SK-N-SH (cell line): ENCODE results near the gene CCDC183. TPM values are rescaled to one million over a fixed set of nuclear protein-coding genes. Genes with fewer than 3 reads are reported as not detected.
"Not testable (repeated sequence)": the region's sequence is repeated elsewhere in the genome, so short reads cannot be mapped to it uniquely, and the experiment has no call there.

ENCODE experiments used
- CTCF ChIA-PET: fragments of 300-600, 350-600 bp; formaldehyde crosslinking; extraction: SDS; loops from one replicate; lab custom pipeline; 2021; lab: Yijun Ruan, JAX
- POLR2A ChIA-PET: fragments of 350-600 bp; sonication (Branson Sonifier 250); formaldehyde crosslinking; extraction: SDS; loops from one replicate; lab custom pipeline; 2020; ENCODE audit warnings: antibody characterized with exemption, inconsistent platforms; lab: Yijun Ruan, JAX
- DNase-seq: peaks from one replicate; pipeline ENCODE4 v3.0.0; 2012
- H2AFZ ChIP-seq: fragments of 200-600 bp; sonication (generic); 2 replicates; pipeline ENCODE4 v1.8.1; 2016; ENCODE audit warnings: antibody characterized with exemption, mild to moderate bottlenecking, low read depth
- H3F3A ChIP-seq: fragments of 200-600 bp; sonication (generic); replicated peaks from 2 replicates; pipeline ENCODE3; 2016; ENCODE audit warnings: antibody characterized with exemption, mild to moderate bottlenecking; ENCODE audit not compliant: insufficient read depth
- H3K27ac ChIP-seq, 2 experiments: fragments of 200-500 bp in 1 of 2; fragments of 200-600 bp in 1 of 2; sonication (Bioruptor generic) in 1 of 2; sonication (generic), shearing (Covaris generic) in 1 of 2; 2 replicates each; pipeline versions ENCODE4 v1.5.1 to v1.6.1; 2014 to 2016; ENCODE audit warnings: low read depth in 2 of 2, inconsistent platforms in 1 of 2, low read length in 1 of 2, mild to moderate bottlenecking in 1 of 2, mixed read lengths in 1 of 2
- H3K27me3 ChIP-seq: fragments of 200-600 bp; sonication (generic), shearing (Covaris generic); 2 replicates; pipeline ENCODE4 v1.6.1; 2016; ENCODE audit warnings: mixed run types; ENCODE audit not compliant: insufficient read depth
- H3K36me3 ChIP-seq, 2 experiments: fragments of 200-500 bp in 1 of 2; fragments of 200-600 bp in 1 of 2; sonication (Bioruptor generic) in 1 of 2; sonication (generic) in 1 of 2; replicated peaks in 1 of 2; 2 replicates each; pipeline versions ENCODE3 to v1.5.1; 2014 to 2016; ENCODE audit warnings: low read length in 1 of 2, mild to moderate bottlenecking in 1 of 2; ENCODE audit not compliant: insufficient read depth in 2 of 2, control insufficient read depth in 1 of 2
- H3K4me1 ChIP-seq, 2 experiments: fragments of 200-500 bp in 1 of 2; fragments of 200-600 bp in 1 of 2; sonication (Bioruptor generic) in 1 of 2; sonication (generic), shearing (Covaris generic) in 1 of 2; 2 replicates each; pipeline versions ENCODE4 v1.5.1 to v1.6.1; 2014 to 2016; ENCODE audit warnings: low read depth in 1 of 2, low read length in 1 of 2, mixed run types in 1 of 2; ENCODE audit not compliant: insufficient read depth in 2 of 2, control insufficient read depth in 1 of 2
- H3K4me2 ChIP-seq: fragments of 200-600 bp; sonication (generic), shearing (Covaris generic); 2 replicates; pipeline ENCODE4 v1.6.1; 2017; ENCODE audit warnings: mixed run types
- H3K4me3 ChIP-seq, 2 experiments: fragments of 200-500 bp in 1 of 2; fragments of 200-600 bp in 1 of 2; sonication (Bioruptor generic) in 1 of 2; sonication (generic), shearing (Covaris generic) in 1 of 2; 2 replicates each; pipeline versions ENCODE4 v1.5.1 to v1.8.1; 2014 to 2016; ENCODE audit warnings: low read depth in 2 of 2, inconsistent platforms in 1 of 2, low read length in 1 of 2, mild to moderate bottlenecking in 1 of 2, mixed read lengths in 1 of 2, moderate library complexity in 1 of 2
- H3K79me2 ChIP-seq: fragments of 200-600 bp; sonication (generic); 2 replicates; pipeline ENCODE4 v1.8.1; 2017; ENCODE audit warnings: mild to moderate bottlenecking; ENCODE audit not compliant: insufficient read depth
- H3K9ac ChIP-seq: fragments of 200-600 bp; sonication (generic); 2 replicates; pipeline ENCODE4 v1.6.1; 2017; ENCODE audit warnings: mixed run types
- H3K9me2 ChIP-seq: fragments of 200-600 bp; sonication (generic); 2 replicates; pipeline ENCODE4 v1.6.1; 2017; ENCODE audit warnings: mixed run types
- H3K9me3 ChIP-seq: fragments of 200-600 bp; sonication (generic); 2 replicates; pipeline ENCODE4 v1.6.1; 2017; ENCODE audit warnings: mixed run types, mild to moderate bottlenecking, moderate library complexity
- H4K20me1 ChIP-seq: fragments of 200-600 bp; sonication (generic); 2 replicates; pipeline ENCODE4 v1.6.1; 2017; ENCODE audit warnings: mild to moderate bottlenecking, mixed run types; ENCODE audit not compliant: insufficient read depth
- EP300 ChIP-seq, 2 experiments: IDR thresholded peaks; 2 replicates each; pipeline versions ENCODE4 v1.4.0 to v1.6.1; 2012; ENCODE audit warnings: borderline replicate concordance in 1 of 2, low read depth in 1 of 2, low read length in 1 of 2
- EZH2phosphoT487 ChIP-seq: fragments of 200-600 bp; sonication (generic); IDR thresholded peaks from 2 replicates; pipeline ENCODE4 v1.6.1; 2017; ENCODE audit warnings: low read depth, mixed run types, mild to moderate bottlenecking, antibody characterized with exemption, moderate library complexity, borderline replicate concordance
- WGBS: methylation state at CpG from one replicate; pipeline ENCODE4 v1.1.6; 2017; ENCODE audit warnings: low lambda C conversion rate; 5-methylcytosine and 5-hydroxymethylcytosine counted together
- polyA plus RNA-seq, 3 experiments: library from polyadenylated mRNA; depleted of rRNA; stranded (reverse); fragments of >200 nt; gene quantifications; 2 replicates each; pipeline ENCODE4 v1.2.3, GENCODE V29; 2012
- TF ChIP-seq, protein P1 (sequence below): fragments of 200-600 bp; sonication (generic); IDR thresholded peaks from 2 replicates; pipeline ENCODE4 v1.6.1; 2017; ENCODE audit warnings: antibody characterized with exemption, mild to moderate bottlenecking, moderate library complexity
- TF ChIP-seq, protein P2 (sequence below): IDR thresholded peaks from 2 replicates; pipeline ENCODE4 v1.4.0; 2012; ENCODE audit warnings: low read depth, borderline replicate concordance

CCDC183 gene
- polyA plus RNA-seq, 1 of the 3 experiments (the other 2 are of a cell fraction), result 5.3 TPM

DNA sequence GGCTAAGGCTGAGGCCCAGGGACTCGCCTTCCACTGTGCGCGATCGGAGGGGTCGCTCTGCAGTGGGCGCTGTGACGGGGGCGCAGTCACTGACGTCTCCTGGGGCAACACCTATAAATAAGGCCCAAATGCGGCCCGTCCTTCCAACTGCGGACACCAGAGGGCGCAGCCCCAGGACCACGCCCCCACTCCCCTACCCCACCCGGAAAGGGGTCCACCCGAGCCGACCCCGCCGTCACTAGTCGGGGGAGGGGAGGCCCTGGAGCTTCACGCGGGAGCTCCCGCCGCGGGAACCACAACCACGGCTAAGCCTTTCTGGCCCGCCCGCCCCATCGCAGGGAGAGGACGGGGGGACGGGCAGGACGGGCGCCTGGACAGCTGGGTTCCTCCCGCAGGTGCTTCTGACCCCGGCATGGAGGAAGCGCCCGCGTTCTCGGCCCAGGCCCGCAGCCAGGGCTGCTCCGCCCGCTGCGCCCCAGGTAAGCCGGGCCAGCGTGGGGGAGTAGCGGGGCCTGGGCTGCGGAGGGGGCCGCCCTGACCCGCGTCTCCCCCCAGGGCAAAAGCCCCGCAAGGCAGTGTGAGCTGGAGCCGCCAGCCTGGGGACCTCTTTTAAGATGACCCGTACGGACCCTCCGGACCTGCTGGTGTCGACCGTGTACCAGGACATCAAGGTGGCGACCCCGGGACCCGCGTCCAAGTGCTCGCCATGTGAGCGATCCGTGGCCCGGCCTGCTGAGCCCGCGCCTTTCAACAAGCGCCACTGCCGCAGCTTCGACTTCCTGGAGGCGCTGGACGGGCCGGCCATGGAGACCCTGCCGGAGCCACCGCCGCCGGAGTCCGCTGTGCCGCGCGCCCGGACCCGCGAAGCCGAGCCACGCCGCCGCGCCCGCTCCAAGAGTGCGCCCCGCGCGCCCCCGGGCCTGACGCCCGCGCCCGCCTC, 47.9 kb downstream of the CCDC183 start:
- H2AFZ ChIP-seq, H3K27me3 ChIP-seq, H3K9ac ChIP-seq, H3K27ac ChIP-seq, POLR2A ChIA-PET, DNase-seq, H3K9me2 ChIP-seq, H3K9me3 ChIP-seq, H3K79me2 ChIP-seq: not testable (repeated sequence)
- H3K36me3 ChIP-seq, result peaks cover 0 to 15% of the 10 kb centered on the region in 2 experiments
- H4K20me1 ChIP-seq, result peaks cover 10% of the 10 kb centered on the region; the same call in 1 of the 2 replicates
- H3K4me3 ChIP-seq, result peak overlapping the region in 1 of 2 experiments; percentile 16; a peak in 2 of 4 replicates
- TF ChIP-seq, protein P1, sequence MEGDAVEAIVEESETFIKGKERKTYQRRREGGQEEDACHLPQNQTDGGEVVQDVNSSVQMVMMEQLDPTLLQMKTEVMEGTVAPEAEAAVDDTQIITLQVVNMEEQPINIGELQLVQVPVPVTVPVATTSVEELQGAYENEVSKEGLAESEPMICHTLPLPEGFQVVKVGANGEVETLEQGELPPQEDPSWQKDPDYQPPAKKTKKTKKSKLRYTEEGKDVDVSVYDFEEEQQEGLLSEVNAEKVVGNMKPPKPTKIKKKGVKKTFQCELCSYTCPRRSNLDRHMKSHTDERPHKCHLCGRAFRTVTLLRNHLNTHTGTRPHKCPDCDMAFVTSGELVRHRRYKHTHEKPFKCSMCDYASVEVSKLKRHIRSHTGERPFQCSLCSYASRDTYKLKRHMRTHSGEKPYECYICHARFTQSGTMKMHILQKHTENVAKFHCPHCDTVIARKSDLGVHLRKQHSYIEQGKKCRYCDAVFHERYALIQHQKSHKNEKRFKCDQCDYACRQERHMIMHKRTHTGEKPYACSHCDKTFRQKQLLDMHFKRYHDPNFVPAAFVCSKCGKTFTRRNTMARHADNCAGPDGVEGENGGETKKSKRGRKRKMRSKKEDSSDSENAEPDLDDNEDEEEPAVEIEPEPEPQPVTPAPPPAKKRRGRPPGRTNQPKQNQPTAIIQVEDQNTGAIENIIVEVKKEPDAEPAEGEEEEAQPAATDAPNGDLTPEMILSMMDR, result peak; percentile 66
- H3K4me2 ChIP-seq, result peak overlapping the region; percentile 78
- peaks cover 19% of the 10 kb centered on the region for H3F3A ChIP-seq
- WGBS, result 97% methylated on average over 23 of the region's 99 CpGs
- CTCF ChIA-PET, result interaction anchor here (0.7 to 4.7 kb wide), 19 partner anchors 10 to 260 kb away, joined by 3 to 36 read pairs (median 6); partner anchors contain the start of genes CCDC183, RABL6 and TMEM141
- peaks cover 24 to 29% of the 10 kb centered on the region in 2 experiments; a peak in 2 of 4 replicates for H3K4me1 ChIP-seq

DNA sequence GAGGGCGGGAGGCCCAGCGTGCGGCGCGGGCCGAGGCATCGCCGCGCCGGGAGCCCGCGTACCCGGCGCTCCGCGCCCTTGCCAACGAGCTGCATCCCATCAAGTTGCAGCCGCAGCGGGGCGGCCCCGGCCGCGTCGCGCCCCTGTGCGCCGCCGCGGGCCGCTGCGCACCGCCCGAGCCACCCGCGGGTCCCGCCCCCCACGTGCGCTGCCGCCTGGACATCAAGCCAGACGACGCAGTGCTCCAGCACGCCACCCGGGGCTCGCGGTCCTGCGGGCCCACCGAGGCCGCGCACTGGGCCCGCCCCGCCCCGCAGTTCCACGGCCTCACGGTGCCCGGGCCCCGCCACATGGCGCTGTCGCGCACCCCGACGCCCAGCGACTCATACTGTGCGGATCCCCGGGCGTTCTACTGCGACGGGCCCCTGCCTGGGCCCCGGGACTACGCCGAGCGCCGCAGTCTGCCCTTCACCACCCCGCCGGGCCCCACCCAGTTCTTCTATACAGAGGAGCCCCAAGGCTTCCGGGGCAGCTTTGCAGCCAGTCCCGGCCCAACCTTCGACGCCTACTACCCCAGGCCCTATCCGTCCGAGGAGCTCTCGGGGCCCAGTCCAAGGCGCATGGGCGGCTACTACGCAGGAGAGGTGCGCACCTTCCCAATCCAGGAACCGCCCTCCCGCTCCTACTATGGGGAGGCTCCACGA, 48.8 kb downstream of the CCDC183 start:
- peaks cover 11% of the 10 kb centered on the region; the same call in 1 of the 2 replicates for H3K79me2 ChIP-seq
- no peak for DNase-seq
- H3K36me3 ChIP-seq, result peaks cover 0 to 9% of the 10 kb centered on the region in 2 experiments
- H3K27me3 ChIP-seq, result no peaks in the 10 kb centered on the region
- TF ChIP-seq EZH2phosphoT487, result no peak
- TF ChIP-seq, protein P2, sequence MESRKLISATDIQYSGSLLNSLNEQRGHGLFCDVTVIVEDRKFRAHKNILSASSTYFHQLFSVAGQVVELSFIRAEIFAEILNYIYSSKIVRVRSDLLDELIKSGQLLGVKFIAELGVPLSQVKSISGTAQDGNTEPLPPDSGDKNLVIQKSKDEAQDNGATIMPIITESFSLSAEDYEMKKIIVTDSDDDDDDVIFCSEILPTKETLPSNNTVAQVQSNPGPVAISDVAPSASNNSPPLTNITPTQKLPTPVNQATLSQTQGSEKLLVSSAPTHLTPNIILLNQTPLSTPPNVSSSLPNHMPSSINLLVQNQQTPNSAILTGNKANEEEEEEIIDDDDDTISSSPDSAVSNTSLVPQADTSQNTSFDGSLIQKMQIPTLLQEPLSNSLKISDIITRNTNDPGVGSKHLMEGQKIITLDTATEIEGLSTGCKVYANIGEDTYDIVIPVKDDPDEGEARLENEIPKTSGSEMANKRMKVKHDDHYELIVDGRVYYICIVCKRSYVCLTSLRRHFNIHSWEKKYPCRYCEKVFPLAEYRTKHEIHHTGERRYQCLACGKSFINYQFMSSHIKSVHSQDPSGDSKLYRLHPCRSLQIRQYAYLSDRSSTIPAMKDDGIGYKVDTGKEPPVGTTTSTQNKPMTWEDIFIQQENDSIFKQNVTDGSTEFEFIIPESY, result no peak
- TF ChIP-seq EP300 (IDR thresholded peaks at IDR 0.05; ENCODE audit: borderline replicate concordance in 1 of 2, low read depth in 1 of 2, low read length in 1 of 2), result no peak
- TF ChIP-seq, all 33 proteins: peak for 0
- WGBS, result over 99% methylated on average over 21 of the region's 88 CpGs
- Histone ChIP-seq H3K9me2 (no peaks in the 10 kb centered on the region), H3K4me3 (no peak overlapping the region), H3F3A (peaks cover 19% of the 10 kb centered on the region), H3K9me3 (no peaks in the 10 kb centered on the region), H3K4me1 (peaks cover 27 to 29% of the 10 kb centered on the region in 2 experiments; a peak in 2 of 4 replicates), H3K27ac (no peak overlapping the region), H4K20me1 (peaks cover 10% of the 10 kb centered on the region; the same call in 1 of the 2 replicates), H2AFZ (no peak overlapping the region), H3K9ac (no peak overlapping the region), H3K4me2 (no peak overlapping the region)
- ChIA-PET POLR2A (no interaction called here), CTCF (interaction anchor here (0.9 to 4.7 kb wide), 8 partner anchors 13 to 259 kb away, joined by 3 to 36 read pairs (median 3); partner anchors contain the start of genes CCDC183 and TMEM141)
